ENCODE measurements around the gene SQSTM1. TPM values are rescaled to one million over a fixed set of nuclear protein-coding genes. Genes with fewer than 3 reads are reported as not detected.

SQSTM1 gene
- total RNA-seq, 1 experiment from 2014 or later, result 612 TPM

DNA sequence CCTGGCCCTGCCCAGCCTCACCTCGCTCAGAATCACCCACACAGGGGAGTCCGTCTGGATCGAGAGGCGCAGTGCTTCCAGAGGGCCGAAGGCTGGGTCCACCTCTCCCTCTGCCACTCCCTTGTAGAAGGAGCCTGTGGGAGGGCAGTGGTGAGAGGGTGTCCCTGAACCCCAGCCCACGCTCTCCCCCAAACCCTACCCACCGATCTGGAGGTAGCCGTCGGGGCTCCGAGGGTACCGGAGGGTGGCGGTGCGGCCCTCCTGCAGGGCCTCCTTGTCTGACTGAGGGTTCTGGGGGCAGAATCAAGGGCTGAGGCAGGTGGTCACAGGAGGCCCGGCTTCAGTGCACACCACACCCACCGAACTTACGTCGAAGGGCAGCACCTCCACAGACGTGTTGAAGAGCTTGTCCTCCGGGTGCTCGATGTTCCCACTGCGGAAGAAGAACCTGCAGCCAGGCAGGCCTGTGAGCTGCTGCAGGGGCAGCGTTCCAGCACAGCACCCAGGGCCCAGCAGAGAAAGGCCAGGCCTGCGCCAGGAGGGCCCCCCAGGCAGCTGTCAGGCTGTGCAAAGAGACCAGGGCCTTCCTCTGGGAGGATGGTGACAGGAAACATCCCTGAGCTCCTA lies 22.4 kb upstream of the SQSTM1 start:
- peaks cover 49% of the 10 kb centered on the region for H3K36me3 Mint-ChIP-seq (ENCODE audit: insufficient read depth, unreplicated experiment)
- BruUV-seq (replicated peaks), result no TSS peak
- intact Hi-C loops (cut with micrococcal nuclease), result no loop called here
- H3K27me3 Mint-ChIP-seq (ENCODE audit: insufficient read depth, unreplicated experiment), result no peaks in the 10 kb centered on the region
- TF ChIP-seq, protein P1, sequence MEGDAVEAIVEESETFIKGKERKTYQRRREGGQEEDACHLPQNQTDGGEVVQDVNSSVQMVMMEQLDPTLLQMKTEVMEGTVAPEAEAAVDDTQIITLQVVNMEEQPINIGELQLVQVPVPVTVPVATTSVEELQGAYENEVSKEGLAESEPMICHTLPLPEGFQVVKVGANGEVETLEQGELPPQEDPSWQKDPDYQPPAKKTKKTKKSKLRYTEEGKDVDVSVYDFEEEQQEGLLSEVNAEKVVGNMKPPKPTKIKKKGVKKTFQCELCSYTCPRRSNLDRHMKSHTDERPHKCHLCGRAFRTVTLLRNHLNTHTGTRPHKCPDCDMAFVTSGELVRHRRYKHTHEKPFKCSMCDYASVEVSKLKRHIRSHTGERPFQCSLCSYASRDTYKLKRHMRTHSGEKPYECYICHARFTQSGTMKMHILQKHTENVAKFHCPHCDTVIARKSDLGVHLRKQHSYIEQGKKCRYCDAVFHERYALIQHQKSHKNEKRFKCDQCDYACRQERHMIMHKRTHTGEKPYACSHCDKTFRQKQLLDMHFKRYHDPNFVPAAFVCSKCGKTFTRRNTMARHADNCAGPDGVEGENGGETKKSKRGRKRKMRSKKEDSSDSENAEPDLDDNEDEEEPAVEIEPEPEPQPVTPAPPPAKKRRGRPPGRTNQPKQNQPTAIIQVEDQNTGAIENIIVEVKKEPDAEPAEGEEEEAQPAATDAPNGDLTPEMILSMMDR (IDR thresholded peaks at IDR 0.05; ENCODE audit: unreplicated experiment), result no peak
- ChIA-PET POLR2A (interaction anchor here (1.1 to 4.8 kb wide), 9 partner anchors 7 to 175 kb away, joined by 3 to 29 read pairs (median 6); partner anchors contain the start of genes HNRNPH1, MAML1, MRNIP and SQSTM1), CTCF (interaction anchor here (0.6 to 3.6 kb wide), 5 partner anchors 16 to 60 kb away, joined by 3 to 42 read pairs (median 8); partner anchors contain the start of gene SQSTM1)
- no peak overlapping the region for H3K27ac Mint-ChIP-seq (ENCODE audit: low read depth, unreplicated experiment)
- no peak for DNase-seq (ENCODE audit: unreplicated experiment)
- H3K4me1 Mint-ChIP-seq (ENCODE audit: insufficient read depth, unreplicated experiment), result peaks cover 14% of the 10 kb centered on the region
- H3K4me3 Mint-ChIP-seq (ENCODE audit: unreplicated experiment), result no peak overlapping the region
- H3K9me3 Mint-ChIP-seq (ENCODE audit: unreplicated experiment), result no peaks in the 10 kb centered on the region

DNA sequence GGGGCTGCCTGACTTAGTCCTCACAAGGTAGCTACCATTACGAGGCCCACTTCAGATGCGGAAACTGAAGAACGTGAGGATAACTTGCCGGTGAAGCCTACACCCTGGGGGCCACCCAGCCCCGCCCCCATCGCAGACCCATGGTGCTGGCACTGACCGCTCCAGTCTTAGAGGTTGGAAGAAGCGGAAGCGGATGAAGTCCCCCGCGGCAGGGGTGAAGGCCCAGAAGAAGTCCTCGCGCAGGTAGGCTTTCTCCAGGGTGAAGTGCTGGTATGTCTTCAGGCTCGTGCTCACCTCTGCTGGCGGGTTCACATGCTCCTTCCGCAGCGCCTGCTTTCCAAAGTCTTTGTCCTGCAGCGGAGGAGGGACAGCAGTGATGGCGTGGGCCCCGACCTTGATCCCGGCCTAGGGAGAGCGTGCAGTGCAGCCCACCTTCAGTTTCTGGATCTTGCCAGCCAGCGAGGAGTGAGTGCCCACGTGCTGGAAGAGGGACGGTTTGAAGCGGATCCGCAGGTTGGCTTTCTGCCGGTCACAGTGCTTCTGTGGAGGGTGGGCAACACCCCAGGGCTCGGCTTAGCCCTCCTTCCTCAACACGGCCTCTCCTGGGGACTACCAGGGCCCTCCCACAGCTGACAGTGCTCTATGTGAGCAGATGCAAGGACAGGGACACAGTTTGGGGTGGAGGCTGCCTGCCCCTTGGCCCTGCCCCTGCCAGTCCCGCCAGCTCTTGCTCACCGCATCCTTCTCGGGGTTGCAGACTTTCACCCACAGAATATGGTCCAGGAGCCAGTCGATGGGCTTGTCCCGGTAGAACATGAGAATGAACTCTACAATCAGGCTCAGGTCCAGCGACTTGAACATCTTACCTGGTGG lies 21.7 kb upstream of the SQSTM1 start:
- H3K9me3 Mint-ChIP-seq (ENCODE audit: unreplicated experiment), result no peaks in the 10 kb centered on the region
- H3K4me3 Mint-ChIP-seq (ENCODE audit: unreplicated experiment), result no peak overlapping the region
- POLR2A ChIA-PET, result interaction anchor here (0.6 to 1.4 kb wide), 3 partner anchors 21 to 36 kb away, joined by 3 to 6 read pairs (median 4); partner anchors contain the start of gene SQSTM1
- BruUV-seq (replicated peaks), result no TSS peak
- TF ChIP-seq, protein P1 (IDR thresholded peaks at IDR 0.05; ENCODE audit: unreplicated experiment), result no peak
- H3K36me3 Mint-ChIP-seq (ENCODE audit: insufficient read depth, unreplicated experiment), result peaks cover 52% of the 10 kb centered on the region
- no peaks in the 10 kb centered on the region for H3K27me3 Mint-ChIP-seq (ENCODE audit: insufficient read depth, unreplicated experiment)
- H3K4me1 Mint-ChIP-seq (ENCODE audit: insufficient read depth, unreplicated experiment), result peaks cover 20% of the 10 kb centered on the region
- H3K27ac Mint-ChIP-seq (ENCODE audit: low read depth, unreplicated experiment), result no peak overlapping the region
- DNase-seq (ENCODE audit: unreplicated experiment), result no peak
- intact Hi-C loops (cut with micrococcal nuclease), result no loop called here
- CTCF ChIA-PET, result interaction anchor here (0.6 to 3.6 kb wide), 2 partner anchors 36 to 59 kb away, joined by 3 to 42 read pairs; no protein-coding TSS in a partner anchor

DNA sequence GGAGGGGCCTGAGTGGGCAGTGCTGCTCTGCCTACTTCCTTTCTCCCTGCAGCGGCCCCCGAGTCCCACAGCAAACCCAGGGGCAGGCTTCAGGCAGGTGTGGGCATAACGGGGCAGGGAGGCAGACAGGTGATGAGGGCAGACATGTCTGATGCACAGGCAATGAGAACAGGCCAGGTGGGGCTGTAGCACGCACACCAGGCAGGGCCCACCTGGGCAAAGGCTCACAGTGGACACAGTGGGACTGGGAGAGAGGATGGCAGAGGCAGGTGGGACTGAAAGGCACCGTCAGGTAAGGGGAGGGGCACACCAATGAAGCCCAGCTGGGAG lies 21.1 kb upstream of the SQSTM1 start:
- no peaks in the 10 kb centered on the region for H3K9me3 Mint-ChIP-seq (ENCODE audit: unreplicated experiment)
- no peak for DNase-seq (ENCODE audit: unreplicated experiment)
- H3K36me3 Mint-ChIP-seq (ENCODE audit: insufficient read depth, unreplicated experiment), result peaks cover 55% of the 10 kb centered on the region
- H3K27me3 Mint-ChIP-seq (ENCODE audit: insufficient read depth, unreplicated experiment), result no peaks in the 10 kb centered on the region
- H3K27ac Mint-ChIP-seq (ENCODE audit: low read depth, unreplicated experiment), result no peak overlapping the region
- TF ChIP-seq, protein P1 (IDR thresholded peaks at IDR 0.05; ENCODE audit: unreplicated experiment), result no peak
- no peak overlapping the region for H3K4me3 Mint-ChIP-seq (ENCODE audit: unreplicated experiment)
- no TSS peak for BruUV-seq (replicated peaks)
- ChIA-PET POLR2A (interaction anchor here (0.9 kb wide), 1 partner anchor 21 kb away, joined by 3 read pairs; the partner anchor contains the start of gene SQSTM1), CTCF (no interaction called here)
- intact Hi-C loops (cut with micrococcal nuclease), result no loop called here
- H3K4me1 Mint-ChIP-seq (ENCODE audit: insufficient read depth, unreplicated experiment), result peaks cover 26% of the 10 kb centered on the region

DNA sequence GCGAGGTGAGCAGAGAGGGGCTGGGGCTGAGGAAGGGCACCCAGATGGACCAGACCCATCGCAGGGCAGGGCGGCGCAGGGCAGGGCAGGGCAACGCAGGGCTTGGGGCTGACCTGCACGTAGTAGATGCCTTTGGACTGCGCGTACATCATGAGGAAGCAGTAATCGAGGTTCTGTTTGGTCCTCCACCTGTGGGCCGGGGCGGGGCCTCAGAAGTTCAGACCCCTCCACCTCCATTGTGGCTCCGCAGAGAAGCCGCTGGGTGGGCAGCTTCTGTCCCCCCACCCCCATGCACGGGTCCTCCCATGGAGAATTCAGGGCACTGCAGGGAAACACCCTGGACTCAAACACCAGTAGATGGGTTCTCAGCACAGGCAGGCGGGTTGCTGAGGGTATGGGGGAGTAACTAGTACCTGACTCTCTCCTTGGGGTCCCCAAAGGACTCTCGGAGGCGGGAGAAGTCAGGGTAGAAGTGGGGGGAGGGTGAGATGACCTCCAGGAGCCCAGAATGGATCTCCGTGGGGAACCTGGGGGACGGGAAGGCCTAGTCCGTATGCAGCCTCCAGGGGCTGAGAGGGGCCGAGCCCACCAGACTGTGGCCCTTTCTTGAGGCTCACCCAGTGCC lies 20.5 kb upstream of the SQSTM1 start:
- TF ChIP-seq, protein P1 (IDR thresholded peaks at IDR 0.05; ENCODE audit: unreplicated experiment), result no peak
- ChIA-PET CTCF (interaction anchor here (0.6 kb wide), 1 partner anchor 34 kb away, joined by 3 read pairs; no protein-coding TSS in a partner anchor), POLR2A (interaction anchor here (0.9 kb wide), 1 partner anchor 21 kb away, joined by 3 read pairs; the partner anchor contains the start of gene SQSTM1)
- Mint-ChIP-seq H3K27me3 (ENCODE audit: insufficient read depth, unreplicated experiment) (no peaks in the 10 kb centered on the region), H3K4me1 (ENCODE audit: insufficient read depth, unreplicated experiment) (peaks cover 32% of the 10 kb centered on the region), H3K36me3 (ENCODE audit: insufficient read depth, unreplicated experiment) (peaks cover 55% of the 10 kb centered on the region), H3K9me3 (ENCODE audit: unreplicated experiment) (no peaks in the 10 kb centered on the region), H3K4me3 (ENCODE audit: unreplicated experiment) (no peak overlapping the region), H3K27ac (ENCODE audit: low read depth, unreplicated experiment) (no peak overlapping the region)
- no TSS peak for BruUV-seq (replicated peaks)
- intact Hi-C loops (cut with micrococcal nuclease), result no loop called here
- no peak for DNase-seq (ENCODE audit: unreplicated experiment)

All from MCF 10A (cell line).